SHP77 (cell line): Measurements from ENCODE around the gene TTC7B.

Source experiments
- DNase-seq, 2 experiments: peaks; one replicate each; lab custom pipeline; 2025; lab: John Stamatoyannopoulos, UW

Gene TTC7B

DNA sequence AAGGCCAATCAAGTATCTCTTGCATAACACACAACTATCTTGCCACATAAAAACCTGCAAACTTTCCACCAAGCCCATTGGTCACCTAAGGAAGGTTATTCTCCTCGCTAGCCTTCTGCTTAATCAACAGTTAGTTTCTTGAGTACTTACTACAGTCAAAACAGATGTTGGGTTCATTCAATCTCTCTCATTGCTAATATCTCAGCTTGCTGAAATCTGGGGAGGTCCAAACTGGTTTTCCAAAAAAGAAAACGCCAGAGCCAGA lies 74.6 kb downstream of the TTC7B start:
- no peak for DNase-seq

DNA sequence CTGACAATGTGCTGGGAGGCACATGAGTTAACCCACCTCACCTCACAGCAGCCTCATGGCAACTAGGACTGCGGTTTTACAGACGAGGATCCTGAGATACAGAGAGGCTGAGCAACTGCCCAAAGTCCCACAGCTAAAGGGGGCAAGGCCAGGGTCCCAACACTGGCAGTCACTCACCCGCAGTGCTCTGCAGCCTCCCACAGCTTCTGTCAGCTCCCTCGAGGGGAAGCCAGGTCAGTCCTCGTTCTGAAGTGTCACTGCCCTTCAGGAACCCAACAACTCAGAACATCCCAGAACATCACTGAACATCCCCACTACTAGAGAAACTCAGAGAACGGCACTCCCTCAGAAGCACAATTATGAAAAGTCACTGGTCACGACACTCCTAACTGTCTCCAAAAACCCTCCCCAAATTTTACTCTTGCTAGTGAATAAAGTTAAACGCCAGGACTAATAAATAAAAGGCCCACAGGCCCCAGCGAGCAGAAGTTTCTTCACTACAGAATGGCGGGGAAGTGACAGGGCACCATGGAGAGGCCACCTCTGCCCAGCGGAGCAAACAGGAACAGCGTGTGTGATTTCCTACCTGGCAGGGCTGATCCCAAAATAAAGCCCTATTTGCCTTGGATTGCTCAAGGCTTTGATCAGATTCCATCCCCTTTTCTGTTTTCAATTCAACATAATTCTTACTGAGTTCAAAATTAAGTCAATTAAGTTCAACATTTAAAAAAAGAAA lies 75.1 kb downstream of the TTC7B start:
- no peak for DNase-seq

DNA sequence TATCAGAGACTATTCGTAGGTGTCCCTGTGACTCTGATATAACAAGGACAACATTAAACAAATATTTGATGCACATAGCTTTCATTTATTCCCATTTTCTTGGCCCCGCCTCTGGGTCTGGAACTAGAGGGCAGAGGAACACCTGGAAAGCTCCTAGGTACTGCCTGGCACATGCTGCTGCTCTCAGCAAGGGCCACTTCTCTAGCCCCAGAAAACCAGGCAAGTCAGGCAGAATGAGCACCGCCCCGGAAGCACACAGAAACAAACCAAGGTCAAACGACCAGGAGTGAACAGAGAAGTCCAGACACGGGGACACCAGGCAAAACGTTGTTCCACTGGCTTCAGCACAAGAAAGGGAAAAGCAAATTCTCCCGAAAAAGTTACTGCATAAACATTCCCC lies 76.1 kb downstream of the TTC7B start:
- DNase-seq, result no peak

DNA sequence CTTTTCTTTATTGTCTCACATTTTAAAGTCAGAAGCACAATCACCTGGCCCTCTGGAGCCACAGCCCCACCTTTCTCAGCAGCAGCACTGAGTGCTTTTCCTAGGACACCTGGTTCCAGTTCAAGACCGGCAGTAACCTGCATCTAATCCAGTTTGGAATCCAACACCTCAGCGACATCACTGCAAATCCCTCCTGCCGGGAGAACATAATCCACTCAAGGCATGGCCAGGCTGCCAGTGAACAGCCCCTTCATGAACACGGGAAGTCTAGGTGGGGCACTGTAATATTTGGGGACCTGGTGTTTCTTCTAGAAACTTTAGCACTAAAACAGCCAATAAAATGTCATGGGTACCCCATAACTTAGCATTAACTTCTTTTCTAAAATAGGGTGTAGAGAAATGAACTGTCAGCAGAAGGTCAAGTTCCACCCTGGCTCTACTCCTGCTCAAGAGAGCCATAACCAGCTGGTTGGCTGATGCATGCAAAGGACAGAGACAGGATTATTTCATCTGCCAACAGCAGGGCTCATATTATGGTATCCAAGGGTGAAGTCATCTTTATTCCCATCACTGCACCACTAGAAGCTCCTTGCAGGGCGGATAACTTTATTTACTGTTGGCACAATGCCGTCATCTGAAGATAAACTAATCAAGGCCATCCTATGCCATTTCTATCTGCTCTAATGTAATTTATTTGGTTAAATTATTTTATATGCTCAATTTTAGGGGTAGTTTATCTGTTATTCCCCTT lies 76.7 kb downstream of the TTC7B start:
- no peak for DNase-seq

DNA sequence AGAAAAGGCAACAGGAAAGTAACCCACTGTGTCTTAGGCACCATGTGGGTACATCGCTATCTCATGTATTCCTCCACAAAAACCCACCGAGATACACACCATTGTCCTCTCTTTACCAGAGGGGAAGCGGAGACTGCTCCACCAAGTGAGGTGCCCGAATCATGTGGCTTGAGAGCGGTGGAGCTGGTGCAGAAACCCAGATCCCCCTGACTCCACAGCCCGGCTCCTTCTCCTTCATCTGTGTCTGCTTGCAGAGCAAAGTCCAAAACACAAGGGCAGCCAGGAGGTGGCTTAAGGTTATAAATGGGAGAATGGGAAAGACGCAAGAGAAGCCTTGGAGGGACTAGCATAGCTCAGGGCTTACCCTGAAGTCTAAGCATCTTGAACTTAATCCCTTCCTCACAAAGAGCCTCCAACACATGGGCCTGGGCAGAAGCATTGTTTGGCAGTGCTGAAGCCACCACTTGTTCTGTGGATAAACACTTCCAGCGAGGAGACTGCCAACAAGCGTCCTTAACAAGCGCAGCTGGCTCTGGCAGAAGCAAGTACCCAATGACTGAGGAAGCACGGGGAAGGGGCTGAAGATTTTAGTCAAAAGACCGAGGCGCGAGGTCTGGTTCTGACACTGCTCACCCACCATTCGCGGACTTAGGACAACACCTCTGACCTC lies 83.0 kb downstream of the TTC7B start:
- no peak for DNase-seq

DNA sequence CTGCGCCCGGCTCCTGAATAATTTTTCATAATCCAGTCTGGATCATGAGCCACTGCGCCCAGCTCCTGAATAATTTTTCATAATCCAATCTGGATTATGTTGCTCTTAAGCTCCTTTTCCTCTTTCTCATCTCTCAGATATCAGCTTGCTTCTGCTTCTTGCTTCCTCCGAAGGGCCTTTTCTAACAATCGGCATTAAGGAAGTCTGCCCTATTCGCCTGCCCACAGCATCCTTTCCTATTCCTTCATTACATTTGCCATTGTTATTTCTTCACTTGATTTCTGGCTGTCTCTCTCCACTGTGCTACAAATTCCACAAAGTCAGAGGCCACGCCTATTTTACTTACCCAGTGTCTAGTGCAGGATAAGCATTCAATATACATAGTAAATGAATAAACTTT lies 83.5 kb downstream of the TTC7B start:
- no peak for DNase-seq

DNA sequence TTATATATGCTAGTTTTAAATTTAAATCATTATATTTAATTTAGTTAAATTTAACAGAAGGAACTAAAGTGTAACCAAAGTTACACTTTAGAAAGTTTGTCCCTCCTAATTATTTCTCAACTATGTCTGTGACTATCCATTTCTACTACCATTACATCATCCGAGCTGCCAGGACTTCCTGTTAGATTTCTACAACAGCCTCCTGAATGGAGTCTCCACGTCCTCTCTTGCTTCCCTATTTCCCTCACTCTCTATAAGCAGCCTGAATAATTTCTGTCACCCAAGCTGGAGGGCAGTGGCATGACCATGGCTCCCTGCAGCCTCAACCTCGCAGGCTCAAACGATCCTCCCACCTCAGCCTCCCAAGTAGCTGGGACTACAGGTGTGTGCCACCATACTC lies 84.1 kb downstream of the TTC7B start:
- no peak for DNase-seq

DNA sequence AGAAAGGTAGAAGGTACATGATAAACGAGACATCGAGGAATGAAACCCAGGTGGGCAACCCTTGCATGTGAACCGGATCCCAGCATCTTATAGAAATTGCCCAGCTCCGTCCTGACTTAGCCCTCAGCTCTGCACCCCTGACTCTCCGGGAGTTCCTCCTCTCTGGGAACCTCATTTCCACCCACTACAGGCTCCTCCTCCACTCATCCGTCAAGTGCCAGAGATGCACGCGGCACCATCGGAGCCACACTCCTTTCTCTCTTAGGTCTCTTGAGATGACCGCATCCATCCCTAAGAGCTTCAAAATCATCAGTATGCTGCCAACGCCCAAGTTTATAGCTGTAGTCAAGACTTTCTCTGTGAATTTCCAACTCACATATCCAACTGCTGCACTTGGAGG lies 84.7 kb downstream of the TTC7B start:
- no peak for DNase-seq

DNA sequence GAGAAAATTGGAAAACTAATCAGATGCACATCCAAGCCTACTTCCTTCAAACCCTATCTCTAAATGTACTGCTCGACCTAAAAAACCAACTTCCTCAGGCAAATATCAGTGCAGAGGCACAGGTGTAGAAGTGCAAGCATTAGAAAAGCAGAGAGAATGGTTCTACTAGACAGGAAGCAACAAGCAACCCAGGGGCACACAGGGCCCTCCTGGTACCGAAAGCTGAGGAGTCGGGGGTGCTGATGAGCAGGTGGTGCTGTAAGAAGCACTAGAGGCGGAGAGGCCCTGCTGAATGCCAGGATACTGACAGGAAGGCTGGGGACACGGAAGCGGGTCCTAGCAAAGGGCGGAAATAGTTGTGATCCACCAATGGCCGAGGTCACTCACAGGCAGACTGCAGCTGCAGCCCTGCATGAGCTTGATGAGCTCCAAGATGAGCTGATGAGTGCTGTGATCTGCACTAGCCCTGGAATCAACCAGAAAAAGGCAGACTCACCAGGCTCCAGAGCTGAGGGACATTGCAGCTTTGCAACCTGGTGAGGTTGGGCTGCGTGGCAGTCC lies 85.9 kb downstream of the TTC7B start:
- DNase-seq, result no peak

DNA sequence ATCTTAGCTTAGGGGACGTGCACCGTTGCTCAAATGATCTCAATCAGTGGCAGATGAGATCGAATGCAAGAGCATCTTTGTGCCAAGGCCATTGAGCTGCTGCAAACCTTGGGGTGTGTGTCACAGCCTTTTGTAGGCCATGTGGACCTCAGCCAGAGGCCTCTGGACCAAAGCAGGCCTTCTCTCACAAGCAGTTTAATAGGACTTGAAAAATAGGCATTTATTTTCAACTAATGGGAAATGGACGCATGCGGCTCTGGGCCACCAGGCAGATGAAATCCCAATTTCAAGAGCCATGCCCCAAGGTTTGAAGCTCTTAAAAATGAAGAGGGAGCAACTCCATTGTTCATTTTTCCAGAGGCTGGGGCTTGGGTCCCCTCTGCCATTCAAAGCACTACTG lies 87.3 kb downstream of the TTC7B start:
- no peak for DNase-seq

DNA sequence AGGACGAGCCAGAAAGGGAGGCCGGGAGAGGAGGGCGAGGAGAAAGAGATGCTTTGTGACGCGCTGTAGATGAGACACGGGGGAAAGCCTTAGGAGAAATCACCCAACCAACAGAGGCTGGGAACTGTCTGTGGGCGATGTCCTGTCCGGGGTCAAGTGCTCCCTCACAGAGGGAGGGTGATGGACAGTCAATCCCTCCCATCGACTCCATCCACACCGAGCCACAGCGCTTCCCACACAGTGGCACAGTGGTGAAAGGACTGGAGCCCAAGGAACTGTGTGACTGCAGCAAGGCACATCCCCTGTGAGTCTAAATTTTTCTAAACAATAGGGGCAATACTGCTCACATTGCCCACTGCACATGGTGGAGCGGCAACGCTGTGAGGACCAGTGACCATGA lies 89.1 kb downstream of the TTC7B start:
- DNase-seq, result no peak

DNA sequence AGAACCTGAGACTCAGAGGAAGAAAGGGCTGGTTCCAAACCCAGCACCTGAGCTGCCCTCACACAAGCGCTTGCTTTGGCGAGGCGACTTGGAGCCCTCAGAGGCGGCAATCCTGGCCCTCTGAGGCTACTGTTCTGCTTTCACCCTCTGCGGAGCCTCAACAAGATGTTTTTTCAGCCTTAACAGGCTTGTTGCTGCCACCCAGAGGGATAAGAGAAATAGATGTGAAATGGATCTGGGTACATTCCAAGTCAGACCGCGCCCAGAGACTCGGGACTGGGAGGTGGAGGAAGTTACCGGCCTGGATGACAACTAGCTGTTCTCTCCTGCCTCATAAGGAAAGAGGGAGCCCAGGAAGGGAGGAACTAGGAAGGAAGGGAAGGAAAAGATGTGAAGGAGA lies 89.6 kb downstream of the TTC7B start:
- no peak for DNase-seq

DNA sequence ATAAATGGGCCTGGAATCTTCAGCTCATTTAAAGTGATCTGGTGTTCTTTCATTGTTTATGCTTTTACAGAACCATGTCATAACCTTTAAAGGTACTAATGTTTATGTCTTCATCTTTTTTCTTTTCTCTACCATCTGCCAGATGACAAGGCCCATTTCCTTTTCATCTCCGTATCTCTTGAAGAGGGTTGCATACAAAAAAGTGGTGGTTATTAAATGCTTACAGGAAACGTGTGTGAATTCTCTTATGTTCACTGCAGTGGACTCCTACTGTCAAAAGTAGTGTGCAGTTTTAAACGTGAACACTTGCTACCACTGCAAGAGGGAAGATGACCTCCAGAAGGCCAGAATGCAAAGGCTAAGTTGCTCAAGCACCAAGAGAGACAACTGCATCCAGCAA lies 91.4 kb downstream of the TTC7B start:
- DNase-seq, result no peak

DNA sequence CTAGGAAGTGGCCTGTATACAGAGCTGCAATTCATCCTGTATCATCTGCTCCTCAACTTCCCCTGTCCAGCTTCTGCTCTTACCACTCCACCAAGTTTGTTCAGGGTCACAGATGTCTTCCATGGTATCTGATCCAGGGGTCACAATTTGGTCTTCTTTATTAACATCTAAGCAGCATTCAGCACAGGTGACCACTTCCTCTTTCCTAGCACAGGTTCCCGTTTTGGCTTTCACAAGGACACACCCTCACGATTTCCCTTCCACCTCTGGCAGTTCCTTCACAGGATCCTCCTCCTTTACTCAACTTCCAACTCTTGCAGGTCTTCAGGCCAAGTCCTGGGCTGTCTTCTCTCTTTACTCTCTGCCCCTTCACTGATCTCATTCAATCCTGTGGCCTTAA lies 93.6 kb downstream of the TTC7B start:
- DNase-seq, result no peak

DNA sequence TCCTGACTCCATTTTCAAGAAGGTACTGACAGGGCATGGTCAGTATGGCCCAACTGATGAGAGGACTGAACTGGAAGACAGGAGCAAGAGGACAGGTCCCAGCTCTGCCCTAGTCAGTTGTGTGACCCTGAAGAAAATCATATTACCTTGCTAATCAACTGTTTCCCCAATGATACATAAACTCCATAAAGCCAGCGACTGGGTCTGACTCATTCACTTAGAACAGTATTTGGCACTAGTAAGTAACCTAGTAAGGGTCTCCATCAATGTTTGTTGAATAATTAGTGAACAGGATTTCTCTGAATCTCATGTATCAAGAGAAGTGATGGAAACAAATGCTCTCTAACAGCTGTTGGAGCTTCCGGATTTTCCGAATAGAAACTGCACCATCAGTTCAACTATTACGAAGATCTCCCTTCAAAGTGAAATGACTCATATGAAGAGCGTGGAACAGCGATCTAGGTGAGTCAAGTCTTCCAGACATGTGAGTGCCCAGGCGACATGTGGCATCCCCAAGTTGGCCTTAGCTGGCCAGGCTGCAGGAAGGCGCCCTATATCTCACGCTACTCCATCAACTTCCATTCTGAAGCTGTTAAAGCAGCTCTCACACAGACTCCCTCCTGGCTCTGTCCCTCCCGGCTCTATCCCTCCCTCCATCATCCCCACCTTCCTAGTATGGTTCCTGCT lies 94.5 kb downstream of the TTC7B start:
- DNase-seq, result no peak

DNA sequence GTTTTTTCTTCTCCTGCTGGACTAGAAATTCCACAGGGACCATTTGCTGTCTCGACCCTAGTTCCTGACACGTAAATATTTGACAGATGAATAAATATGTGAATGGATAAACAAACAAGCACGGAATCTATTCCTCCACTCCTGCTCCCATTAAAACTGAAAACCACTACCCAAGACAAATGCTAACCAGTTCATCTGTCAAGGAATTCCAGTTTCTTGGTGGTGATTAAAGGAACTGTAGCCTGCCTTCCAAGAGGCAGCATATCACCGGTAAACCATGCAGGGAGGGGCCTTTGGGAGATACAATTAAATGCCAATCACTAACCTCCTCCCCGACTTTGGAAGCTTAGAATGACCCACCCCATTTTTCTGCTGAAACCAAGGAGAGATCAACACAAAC lies 95.4 kb downstream of the TTC7B start:
- DNase-seq, result no peak

DNA sequence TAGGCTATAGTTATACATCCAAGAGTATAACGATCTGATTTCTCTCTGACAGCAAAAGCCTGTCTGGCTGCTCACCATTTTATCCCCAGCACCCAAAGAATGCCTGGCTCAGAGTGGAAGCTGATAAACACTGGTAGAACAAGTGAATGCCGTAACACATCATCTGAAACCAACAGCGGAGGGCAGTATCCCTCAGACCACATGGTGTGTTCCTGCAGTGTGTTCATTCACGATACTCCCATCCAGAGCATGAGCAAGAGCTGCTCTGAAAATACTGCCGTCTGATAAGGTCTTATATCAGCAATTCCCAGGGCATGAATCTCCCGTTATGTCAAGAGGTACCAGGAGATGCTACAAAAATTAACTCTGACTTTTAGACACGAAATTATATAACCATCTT lies 95.9 kb downstream of the TTC7B start:
- no peak for DNase-seq

DNA sequence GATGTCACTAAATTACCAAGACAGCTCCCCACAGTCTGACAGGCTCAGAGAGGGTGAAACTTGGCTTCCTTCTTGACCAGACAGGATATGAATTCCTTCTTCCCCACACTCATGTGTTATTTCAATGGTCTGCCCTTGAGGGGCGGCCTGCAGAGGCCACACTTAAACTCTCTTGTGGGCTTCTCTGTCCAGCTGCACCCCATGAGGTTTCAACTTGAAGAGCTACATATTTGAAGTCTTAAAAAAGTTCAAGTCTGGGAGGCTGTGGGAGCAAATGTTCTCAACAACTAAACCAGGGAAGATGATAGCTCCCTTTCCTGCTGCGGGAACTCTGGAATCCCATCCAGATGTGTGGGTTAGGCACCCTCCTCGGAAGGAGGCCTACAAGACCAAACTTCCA lies 98.3 kb downstream of the TTC7B start:
- DNase-seq, result no peak

DNA sequence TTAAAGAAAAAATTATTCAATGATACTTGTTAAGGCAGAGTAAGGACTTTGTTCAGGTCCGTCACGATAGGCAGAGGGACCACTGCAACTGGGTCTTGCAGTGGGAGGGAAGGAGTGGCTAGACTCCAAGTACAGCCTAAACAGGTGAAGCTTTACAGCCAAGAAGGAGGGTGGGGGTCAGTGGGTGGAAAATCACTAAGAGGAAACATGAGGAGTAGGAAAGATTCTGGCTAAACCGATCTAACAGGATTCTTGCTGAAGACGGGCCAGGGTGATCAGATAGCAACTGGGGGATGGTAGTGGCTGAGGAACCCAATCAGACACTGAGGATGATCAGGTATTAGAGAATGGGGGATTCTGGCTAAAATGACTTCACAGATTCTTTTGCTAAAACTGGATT lies 100.2 kb downstream of the TTC7B start:
- no peak for DNase-seq

DNA sequence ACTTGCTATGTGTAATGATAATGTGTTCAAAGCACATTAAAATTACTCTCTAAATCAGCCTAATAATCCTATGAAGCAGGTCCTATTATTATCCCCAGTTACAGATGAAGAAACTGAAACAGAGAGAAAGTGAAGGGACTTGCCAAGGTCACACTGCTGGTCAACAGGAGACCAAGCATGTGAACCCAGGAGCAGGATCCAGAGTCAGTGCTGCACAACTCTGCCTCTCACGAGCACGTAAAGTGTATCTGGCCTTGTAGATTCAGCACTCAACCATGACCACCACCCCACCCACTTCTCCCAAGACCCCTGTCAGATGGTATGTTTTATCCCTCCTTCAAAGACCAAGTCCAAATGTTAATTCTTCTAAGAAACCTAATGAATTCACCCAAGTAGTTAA lies 100.7 kb downstream of the TTC7B start:
- DNase-seq, result no peak

DNA sequence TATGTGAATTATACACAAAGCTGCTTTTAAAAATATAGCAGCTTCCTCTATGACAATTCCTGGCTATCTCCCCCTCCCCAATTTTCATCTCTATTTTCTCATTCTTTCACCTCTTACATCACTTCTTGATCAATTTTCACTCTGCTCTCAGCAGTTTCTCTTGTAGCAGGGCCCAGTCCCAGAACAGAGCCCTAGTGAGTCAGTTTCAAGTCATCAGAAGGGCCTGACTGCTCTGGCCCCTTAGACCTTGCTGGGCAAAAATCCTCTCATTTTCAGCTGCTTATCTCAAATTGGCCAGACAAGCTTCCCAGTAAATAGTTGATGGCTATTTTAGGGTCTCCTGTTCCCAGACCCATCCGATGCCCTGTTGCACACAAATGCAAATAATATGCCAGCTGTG lies 101.4 kb downstream of the TTC7B start:
- no peak for DNase-seq

DNA sequence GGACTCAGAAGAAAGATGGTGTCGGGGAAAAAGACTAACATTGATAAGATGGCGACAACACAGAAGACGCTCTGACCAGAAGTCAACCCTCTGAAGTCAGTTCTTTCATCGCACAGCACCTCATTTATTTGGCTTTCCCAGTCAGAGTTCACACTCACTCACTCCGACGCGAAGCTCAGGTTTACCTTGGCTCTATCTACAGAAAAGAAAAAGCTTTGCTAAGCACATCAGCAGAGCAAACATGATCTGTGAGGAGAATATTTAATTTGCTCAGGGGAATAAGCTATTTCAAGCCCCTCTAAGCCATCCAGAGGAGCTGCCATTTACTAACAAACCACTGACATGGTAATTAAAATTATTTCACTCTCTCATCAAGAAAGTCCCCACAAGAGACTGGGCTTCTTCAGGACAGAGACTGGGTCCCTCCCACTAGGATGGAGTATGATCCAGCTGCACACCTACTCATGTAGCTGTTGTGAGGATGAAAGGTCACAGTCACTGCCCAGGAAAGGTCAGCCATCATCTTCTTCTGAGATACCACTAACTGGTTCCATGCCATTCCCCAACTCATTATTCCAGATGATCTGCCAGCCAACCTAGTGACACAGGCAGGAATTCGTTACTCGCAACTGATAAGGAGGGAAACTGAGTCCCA lies 111.4 kb downstream of the TTC7B start:
- no peak for DNase-seq
